Tongue (tissue), 3 donors: Measurements from ENCODE around the gene TRIML1. TPM values are rescaled to one million over a fixed set of nuclear protein-coding genes. Genes with fewer than 3 reads are reported as not detected.
A peak's percentile ranks its signal among the peaks of the same experiment; 100 is the strongest.
"Not testable (repeated sequence)": the region's sequence is repeated elsewhere in the genome, so short reads cannot be mapped to it uniquely, and the experiment has no call there.

Source experiments
- DNase-seq: peaks from one replicate; pipeline ENCODE4 v3.0.0-alpha.2; 2015
- small RNA-seq: library from RNA; depleted of rRNA; stranded (forward); fragments of <200 nt; gene quantifications from one replicate; pipeline ENCODE3, GENCODE V24; 2014; ENCODE audit warnings: low replicate concordance
- total RNA-seq: library from RNA; depleted of rRNA; stranded (reverse); fragments of >200 nt; gene quantifications from one replicate; pipeline ENCODE4 v1.2.3, GENCODE V29; 2014

TRIML1 gene
- total RNA-seq, 1 donor from 2014 or later = not detected

DNA sequence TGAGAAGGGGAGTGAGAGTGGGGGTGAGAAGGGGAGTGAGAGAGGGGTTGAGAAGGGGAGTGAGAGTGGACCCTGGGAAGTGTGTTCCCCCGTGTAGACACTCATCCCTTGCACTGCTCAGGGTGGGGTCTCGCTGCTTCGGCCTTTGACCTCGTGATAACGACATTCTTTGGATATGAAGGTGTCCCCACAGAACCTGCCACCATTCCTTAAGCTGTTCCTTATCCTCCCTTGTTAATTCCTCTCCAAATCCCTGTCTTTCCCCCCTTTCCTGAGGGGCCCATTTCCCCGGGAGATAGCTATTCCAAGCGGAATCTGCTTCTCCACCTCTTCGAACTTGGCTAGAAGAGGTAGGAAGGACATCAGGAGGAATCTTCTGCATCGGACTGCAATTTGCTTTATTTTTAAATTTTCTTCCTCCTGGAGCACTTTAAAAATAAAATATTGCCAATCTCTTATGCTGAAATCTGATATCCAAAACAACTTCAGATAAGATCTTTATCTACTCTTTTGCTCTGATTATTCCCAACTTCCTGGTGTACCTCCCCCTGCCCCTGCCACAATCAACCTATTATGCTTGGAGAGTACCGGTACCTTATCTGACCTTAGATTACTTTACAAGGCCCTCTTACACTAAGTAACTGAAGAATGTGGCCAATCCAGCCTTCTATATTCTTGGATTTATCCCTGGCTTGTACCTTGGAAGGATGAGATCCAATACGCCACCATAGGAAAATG is 15.6 kb downstream of the TRIML1 start:
- no peak for DNase-seq

DNA sequence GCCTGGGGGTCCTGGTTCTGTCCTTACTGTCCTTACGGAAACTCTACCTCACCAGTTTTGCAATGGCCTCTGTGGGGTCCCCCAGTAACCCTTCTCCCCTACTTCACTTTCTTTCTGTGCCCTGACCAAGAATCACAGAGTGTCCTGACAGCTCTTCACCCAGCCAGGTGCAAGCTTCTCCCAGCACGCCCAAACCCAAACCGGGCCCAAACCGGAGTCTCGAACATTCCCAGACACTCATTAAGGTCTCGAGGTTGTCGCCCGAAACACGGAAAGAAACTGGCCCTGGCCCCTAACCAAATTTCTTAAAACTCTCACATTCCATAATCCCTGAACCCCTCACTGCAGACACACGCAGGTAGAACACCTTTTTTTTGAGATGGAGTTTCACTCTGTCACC is 19.1 kb downstream of the TRIML1 start:
- no peak for DNase-seq

DNA sequence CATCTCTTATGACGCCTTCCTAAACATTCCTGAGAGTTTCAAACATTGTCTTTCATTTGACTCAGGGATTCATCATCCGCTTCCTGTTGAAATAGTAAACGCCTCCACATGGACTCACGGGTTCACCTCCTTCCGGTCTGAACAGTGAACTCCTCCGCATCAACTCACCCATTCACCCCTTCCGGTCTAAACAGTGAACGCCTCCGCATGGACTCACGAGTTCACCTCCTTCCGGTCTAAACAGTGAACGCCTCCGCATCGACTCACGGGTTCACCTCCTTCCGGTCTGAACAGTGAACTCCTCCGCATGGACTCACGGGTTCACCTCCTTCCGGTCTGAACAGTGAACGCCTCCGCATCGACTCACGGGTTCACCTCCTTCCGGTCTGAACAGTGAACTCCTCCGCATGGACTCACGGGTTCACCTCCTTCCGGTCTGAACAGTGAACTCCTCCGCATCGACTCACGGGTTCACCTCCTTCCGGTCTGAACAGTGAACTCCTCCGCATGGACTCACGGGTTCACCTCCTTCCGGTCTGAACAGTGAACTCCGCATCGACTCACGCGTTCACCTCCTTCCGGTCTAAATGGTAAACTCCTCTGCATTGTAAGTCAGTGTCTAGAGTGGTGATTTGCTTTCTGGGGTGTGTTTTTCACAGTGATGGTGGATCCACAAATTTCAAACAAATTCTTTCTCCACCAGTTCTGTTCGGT is 20.4 kb downstream of the TRIML1 start:
- DNase-seq = not testable (repeated sequence)

DNA sequence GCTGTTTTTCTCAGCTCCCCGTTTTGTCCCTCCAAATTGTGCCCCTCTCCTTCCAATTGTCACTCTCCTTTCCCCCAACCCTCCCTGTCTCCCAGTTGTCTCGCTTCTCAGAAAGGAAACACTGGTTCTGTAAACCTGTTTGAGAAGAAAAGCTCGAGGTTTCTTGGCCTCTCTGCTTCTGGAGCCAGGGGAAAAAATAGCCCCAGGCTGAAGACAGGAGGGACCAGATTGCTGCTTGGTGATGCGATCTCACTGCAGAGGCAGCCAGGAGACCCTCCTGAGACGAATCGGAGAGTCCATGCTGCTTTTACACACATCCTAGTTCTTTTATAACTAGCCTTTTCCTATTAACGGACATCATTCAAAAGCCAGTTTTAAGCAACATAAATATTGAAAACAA is 21.2 kb downstream of the TRIML1 start:
- no peak for DNase-seq

DNA sequence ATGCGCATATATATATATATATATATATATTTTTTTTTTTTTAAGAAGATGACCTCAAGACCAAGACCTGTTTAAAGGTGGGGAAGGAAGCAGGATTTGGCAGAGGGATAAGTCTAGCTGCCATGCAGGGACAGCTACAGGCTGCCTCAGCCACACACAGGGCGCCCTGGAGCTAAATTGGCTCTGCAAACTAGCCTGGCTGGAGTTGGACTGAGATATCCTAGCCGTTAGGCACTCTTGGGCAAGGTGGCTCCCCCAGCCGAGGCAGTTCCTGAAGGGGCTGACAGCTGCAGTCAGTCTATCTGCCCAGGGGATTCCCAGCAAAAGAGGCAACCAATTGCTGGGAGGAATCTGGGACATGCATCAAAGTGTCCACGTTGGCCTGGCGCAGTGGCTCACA is 21.9 kb downstream of the TRIML1 start:
- DNase-seq = no peak

DNA sequence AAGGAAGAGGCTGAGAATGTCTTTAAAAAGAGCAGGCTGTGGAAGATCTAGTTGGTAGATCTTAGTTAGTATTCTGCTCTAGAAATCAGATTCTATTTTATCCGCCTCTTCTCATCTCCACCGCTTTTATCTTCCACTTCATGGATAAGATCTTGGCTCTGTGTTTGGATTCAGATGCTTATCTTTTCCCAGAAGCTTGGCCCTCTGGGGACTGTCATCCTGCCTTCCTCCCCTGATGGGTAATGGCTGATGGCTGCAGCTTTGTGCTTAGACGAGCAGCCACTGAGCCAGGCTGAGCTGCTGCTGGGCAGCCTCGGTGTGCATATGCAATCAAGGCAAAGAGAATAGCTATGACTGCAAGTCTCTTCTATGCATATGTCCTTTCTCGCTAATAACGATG is 23.5 kb downstream of the TRIML1 start:
- DNase-seq = no peak

DNA sequence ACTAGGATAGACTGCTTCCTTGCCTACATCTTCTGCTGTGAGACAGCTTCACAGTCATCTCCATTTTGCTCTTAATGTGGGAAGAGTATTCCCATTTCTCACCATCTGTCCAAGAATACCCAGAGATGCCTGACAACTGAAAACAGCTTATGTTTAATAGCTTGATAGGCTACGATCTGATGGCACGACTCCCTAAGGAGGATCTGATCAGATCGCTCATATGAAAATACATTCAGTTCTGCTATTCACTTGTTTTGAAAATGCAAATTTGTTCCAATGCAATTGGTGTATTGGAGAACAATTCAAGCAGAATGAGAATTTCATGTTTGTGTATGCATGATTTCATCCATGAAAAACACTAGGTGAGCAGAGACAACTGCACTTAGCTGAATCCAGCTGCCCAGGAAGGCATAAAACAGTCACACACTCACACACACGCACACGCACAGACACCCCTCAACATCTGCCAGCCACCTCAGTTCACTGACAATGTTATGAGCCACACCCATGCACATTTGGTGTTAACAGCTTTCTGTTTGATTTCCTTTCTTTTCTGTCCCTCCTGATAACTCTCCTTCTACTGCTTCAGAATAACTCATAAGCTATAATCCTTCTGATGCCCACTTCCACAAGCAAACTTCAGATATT is 29.6 kb downstream of the TRIML1 start:
- no peak for DNase-seq

DNA sequence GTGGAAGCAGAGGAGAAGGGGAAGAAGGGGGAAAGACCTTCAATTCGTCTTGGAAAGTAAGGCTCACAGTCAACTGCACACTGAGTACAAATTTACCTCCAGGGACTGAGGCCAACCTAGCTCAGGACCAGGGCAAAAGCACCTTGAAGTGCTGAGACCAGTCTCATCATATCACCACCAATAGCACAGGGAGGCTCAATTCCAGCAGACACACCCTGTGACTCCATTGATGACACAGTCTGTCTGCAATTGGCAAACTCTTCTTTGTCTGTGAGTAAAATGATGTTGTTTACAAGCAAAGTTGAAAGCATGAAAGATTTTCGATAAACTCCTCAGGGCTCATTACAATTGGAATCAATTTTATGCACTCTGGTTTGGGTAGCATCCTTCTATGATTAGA is 32.3 kb downstream of the TRIML1 start:
- no peak for DNase-seq

DNA sequence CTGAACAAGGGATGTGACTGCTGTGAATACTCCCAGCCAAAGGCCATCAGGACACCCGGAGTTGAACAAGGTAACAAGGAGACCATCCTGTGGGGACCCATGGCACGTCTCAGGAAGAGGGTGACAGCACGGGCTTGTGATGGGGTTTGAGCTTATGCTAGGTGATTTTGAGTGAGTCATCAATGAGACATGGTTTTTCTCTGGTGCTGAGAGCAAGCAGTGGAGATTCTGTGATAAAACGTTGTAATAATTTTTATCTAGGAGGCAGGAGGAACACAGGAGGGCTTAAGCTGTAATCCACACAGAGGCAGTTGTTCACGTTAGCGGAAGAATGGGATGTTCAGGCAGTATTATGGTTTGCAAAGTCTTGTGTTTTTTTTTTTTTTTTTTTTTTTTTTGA is 36.0 kb downstream of the TRIML1 start:
- no peak for DNase-seq

DNA sequence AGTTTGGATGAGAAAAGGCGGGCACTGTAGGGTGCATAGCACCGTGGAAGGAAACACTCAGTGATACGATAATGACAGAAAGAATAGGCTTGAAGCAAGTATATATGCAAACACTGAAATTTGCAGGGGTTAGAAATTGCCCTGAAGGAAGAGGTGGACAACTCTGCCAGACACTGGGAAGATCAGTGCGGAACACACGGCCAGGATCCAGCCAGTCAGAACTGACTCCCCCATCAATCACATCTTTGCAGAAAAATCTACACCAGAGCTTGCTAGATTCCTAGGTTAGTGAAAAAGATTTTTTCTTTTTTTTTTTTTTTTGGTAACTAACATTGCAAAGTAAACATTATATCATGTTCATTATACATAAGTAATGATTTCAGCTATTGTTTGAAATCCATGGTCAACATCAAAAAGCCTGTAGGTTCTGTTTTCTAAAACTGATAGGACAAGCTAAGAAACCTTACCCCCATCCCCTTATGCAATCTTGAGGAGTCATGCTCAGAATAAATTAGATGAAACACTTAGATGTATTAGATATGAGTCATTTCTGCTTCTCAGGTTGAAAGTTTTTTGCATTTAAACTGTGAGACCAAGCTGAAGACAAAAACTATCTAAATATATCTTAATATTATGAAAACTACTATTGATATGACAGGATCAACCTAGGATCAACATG is 38.9 kb downstream of the TRIML1 start:
- no peak for DNase-seq

DNA sequence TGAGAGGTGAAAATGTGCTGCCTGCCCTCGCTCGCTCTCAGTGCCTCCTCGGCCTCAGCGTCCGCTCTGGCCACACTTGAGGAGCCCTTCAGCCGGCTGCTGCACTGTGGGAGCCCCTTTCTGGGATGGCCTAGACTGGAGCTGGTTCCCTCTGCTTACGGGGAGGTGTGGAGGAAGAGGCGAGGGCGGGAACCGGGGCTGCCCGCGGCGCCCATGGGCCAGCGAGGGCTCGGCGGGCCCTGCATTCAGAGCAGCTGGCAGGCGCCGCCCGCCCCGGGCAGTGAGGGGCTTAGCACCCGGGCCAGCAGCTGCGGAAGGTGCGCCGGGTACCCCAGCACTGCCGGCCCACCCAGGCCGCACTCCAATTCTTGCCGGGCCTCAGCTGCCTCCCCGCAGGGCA is 39.6 kb downstream of the TRIML1 start:
- DNase-seq = no peak

DNA sequence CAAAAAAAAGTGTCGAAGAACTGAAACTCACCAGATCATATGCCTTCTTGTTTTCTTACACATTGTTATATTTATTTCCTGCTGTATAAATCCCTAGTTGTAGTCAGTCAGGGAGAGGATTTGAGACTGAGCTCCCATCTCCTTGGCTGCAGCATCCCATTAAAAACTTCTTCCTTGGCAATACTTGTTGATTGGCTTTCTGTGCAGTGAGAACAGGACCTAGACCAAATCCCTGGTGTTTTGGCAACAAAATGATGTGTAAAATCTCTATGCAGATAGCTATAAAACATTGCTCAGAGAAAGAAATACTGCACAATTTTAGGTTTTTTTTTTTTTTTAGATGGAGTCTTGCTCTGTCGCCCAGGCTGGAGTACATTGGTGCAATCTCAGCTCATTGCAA is 47.9 kb downstream of the TRIML1 start:
- no peak for DNase-seq

DNA sequence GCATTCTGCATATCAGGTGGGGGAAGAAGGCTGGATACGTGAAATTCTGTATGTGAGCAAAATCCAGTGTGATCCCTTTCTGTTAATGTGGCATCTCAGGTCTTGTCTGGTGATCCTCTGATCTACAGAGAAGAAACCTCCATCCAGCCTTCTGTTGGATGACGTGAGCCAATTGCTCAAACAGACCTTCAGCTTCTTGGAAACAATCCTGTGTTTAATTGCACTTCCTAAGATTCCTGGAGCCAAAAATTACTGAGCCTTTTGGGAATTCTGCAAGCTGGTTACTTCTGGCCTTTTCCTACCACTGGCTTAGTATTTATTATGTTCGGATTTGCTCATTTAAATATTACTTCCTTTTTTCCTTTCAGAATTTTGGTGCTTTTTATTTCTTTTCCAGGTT is 51.2 kb downstream of the TRIML1 start:
- DNase-seq = peak; percentile 51

DNA sequence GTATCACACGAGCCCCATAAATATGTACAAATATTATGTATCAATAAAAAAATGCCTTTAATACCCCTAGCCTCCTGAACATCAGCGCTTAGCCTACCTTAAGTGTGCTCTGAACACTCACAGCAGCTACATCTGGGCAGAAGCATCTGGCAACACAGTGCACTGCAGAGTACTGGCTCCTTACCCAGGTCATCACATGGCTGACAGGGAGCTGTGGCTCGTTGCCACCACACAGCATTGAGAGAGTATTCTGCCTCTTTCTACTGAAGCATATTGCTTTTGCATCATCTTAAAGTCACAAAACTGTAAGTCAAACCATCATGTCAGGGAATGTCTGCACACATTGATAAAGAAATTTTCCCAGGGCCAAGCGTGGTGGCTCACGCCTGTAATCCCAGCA is 55.2 kb downstream of the TRIML1 start:
- no peak for DNase-seq

DNA sequence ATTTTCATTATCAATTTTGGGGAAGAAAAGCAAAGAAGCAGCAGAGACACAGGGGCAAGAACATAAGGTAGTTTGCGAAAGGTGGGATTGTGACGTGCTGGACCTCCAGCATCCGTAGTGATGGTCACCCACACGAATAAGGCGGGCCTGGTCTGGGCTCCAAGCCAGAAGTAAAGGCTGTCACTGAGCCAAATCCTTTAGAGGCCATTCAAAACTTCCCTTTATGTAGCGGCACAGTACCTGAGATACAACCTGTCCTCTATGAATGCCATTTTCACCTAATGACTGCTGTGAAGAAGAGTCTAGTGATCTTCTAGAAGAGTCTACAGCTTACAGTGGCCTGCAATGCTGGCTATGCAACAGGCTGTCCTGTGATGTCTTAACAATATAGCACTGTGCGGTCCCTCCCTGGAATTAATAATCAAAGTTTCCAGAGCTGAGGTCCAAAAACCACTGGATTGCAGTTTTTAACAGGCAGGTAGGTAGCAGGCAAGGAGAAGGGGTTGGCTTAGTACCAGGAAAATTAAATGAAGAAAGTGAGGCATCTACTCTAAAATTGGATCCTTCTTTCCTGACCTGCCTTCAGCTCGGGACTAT is 56.2 kb downstream of the TRIML1 start:
- peak; percentile 51 for DNase-seq

DNA sequence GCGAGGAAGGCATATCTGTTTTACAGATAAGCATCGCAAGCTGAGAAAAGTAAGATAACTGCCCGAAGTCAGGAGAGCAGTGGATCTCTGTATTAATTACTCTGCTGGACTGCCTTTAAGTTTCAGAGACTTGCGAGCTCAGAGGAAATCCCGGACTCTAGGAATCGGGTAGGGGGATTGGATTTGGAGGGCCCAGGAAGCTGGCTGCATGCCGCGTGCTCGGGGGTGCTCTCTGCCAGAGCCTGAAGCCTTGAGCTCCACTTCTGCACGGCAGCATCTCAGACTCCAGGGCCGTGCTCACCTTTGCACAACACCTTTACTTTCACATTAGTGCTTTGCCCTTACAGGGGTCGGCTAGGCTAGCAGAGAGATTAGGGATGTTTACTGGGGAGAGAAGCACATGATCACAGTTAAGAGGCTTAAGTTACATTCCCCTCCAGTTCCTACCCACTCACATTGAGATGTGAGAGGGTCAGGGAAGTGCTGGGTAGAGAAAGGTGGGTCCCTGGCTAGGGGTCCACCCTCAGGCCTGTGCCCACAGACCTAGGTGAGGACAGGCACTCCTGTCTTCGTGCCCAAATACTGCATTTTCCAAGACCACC is 57.0 kb downstream of the TRIML1 start:
- DNase-seq = peak; percentile 26

Small RNAs within 50 kb of the gene (small RNA-seq; reads per million reads assigned to genes)
- not detected for gene RNU6-173P

Other genes with a start within 250 kb of the TRIML1 start
- gene ZFP42, start 143.7 kb upstream of the TRIML1 start, total RNA-seq = 0.10 TPM
- not detected for gene TRIML2, start 29.8 kb upstream of the TRIML1 start, total RNA-seq